Activated CD8-positive, alpha-beta T cell treated with anti-CD3 and anti-CD28 coated beads for 36 hours (primary cell): ENCODE results near the gene EGFR. TPM values are rescaled to one million over a fixed set of nuclear protein-coding genes. Genes with fewer than 3 reads are reported as not detected.

Source experiments
- ATAC-seq: fragments of 200-7000 bp; cut with Tn5 transposase; one replicate; pipeline ENCODE4 v1.10.0; 2021; ENCODE audit warnings: mild to moderate bottlenecking, moderate library complexity
- CTCF ChIA-PET: fragments of 350-600 bp; sonication (Branson Sonifier 250); formaldehyde crosslinking; loops from one replicate; lab custom pipeline; 2021; ENCODE audit warnings: antibody characterized with exemption; lab: Charles Lee
- POLR2A ChIA-PET: fragments of 350-600 bp; sonication (Branson Sonifier 250); formaldehyde crosslinking; loops from one replicate; lab custom pipeline; 2021; ENCODE audit warnings: antibody characterized with exemption; lab: Charles Lee
- DNase-seq: peaks from one replicate; pipeline ENCODE4 v3.0.0-alpha.2; 2020
- H3K27ac Mint-ChIP-seq: one replicate; pipeline ENCODE4 v1.8.0; 2021; ENCODE audit warnings: mild to moderate bottlenecking, mixed read lengths
- H3K27me3 Mint-ChIP-seq: one replicate; pipeline ENCODE4 v1.8.0; 2021; ENCODE audit warnings: mixed read lengths
- H3K36me3 Mint-ChIP-seq: one replicate; pipeline ENCODE4 v1.8.0; 2021; ENCODE audit warnings: low read depth, mixed read lengths
- H3K4me1 Mint-ChIP-seq: one replicate; pipeline ENCODE4 v1.8.0; 2021; ENCODE audit warnings: low read depth, mixed read lengths
- H3K4me3 Mint-ChIP-seq: one replicate; pipeline ENCODE4 v1.8.0; 2021; ENCODE audit warnings: mild to moderate bottlenecking, moderate library complexity, mixed read lengths
- H3K9me3 Mint-ChIP-seq: one replicate; pipeline ENCODE4 v1.8.0; 2021; ENCODE audit warnings: mixed read lengths
- CTCF ChIP-seq: fragments of 200-600 bp; IDR thresholded peaks from one replicate; pipeline ENCODE4 v1.8.0; 2022; ENCODE audit warnings: antibody characterized with exemption, mild to moderate bottlenecking
- intact Hi-C: fragments of 100-400 bp; cut with micrococcal nuclease; formaldehyde crosslinking; loops from one replicate; pipeline ENCODE4 v1.10.0; 2022
- total RNA-seq, 2 experiments: library from RNA; stranded (reverse); gene quantifications; one replicate each; pipeline ENCODE4 v1.2.3, GENCODE V29; 2021

The EGFR gene
- total RNA-seq, 2 experiments from 2014 or later: not detected

GRCh38 chr7:55134359-55134725, 115.5 kb downstream of the EGFR start:
- ChIA-PET POLR2A (no interaction called here), CTCF (no interaction called here)
- no peak for TF ChIP-seq CTCF
- DNase-seq: no peak
- Mint-ChIP-seq H3K36me3 (no peaks in the 10 kb centered on the region), H3K27ac (no peak overlapping the region), H3K4me3 (no peak overlapping the region), H3K27me3 (peaks cover 7% of the 10 kb centered on the region), H3K4me1 (peaks cover 11% of the 10 kb centered on the region), H3K9me3 (peaks cover 3% of the 10 kb centered on the region)
- intact Hi-C loops: no loop called here
- no peak for ATAC-seq

- TF ChIP-seq CTCF: no peak
- DNase-seq (no peak), ATAC-seq (no peak)
- Mint-ChIP-seq H3K27me3 (peaks cover 7% of the 10 kb centered on the region), H3K27ac (no peak overlapping the region), H3K9me3 (peaks cover 3% of the 10 kb centered on the region), H3K4me1 (peaks cover 11% of the 10 kb centered on the region), H3K4me3 (no peak overlapping the region), H3K36me3 (no peaks in the 10 kb centered on the region)
- POLR2A ChIA-PET: no interaction called here
- intact Hi-C loops: no loop called here
- CTCF ChIA-PET: no interaction called here
Observed at GRCh38 chr7:55134786-55135185, 116.0 kb downstream of the EGFR start.

- ATAC-seq (no peak), DNase-seq (no peak)
- peaks cover 3% of the 10 kb centered on the region for H3K9me3 Mint-ChIP-seq
- no peaks in the 10 kb centered on the region for H3K36me3 Mint-ChIP-seq
- ChIA-PET POLR2A (no interaction called here), CTCF (no interaction called here)
- peaks cover 11% of the 10 kb centered on the region for H3K4me1 Mint-ChIP-seq
- intact Hi-C loops: no loop called here
- H3K27ac Mint-ChIP-seq: no peak overlapping the region
- no peak overlapping the region for H3K4me3 Mint-ChIP-seq
- no peak for TF ChIP-seq CTCF
- peaks cover 7% of the 10 kb centered on the region for H3K27me3 Mint-ChIP-seq
Observed at GRCh38 chr7:55135462-55135861, 116.6 kb downstream of the EGFR start.

- TF ChIP-seq CTCF: no peak
- Mint-ChIP-seq H3K4me1 (peaks cover 6% of the 10 kb centered on the region), H3K27ac (no peak overlapping the region), H3K36me3 (no peaks in the 10 kb centered on the region), H3K27me3 (peaks cover 8% of the 10 kb centered on the region), H3K4me3 (no peak overlapping the region), H3K9me3 (peaks cover 3% of the 10 kb centered on the region)
- ChIA-PET POLR2A (no interaction called here), CTCF (interaction anchor here (1.5 kb wide), 1 partner anchor 365 kb away, joined by 3 read pairs; no protein-coding TSS in a partner anchor)
- DNase-seq (no peak), ATAC-seq (no peak)
- intact Hi-C loops: no loop called here
Observed at GRCh38 chr7:55138663-55139062, 119.8 kb downstream of the EGFR start.

- ChIA-PET POLR2A (no interaction called here), CTCF (no interaction called here)
- Mint-ChIP-seq H3K4me3 (no peak overlapping the region), H3K36me3 (no peaks in the 10 kb centered on the region), H3K27ac (no peak overlapping the region), H3K27me3 (peaks cover 13% of the 10 kb centered on the region), H3K9me3 (peaks cover 3% of the 10 kb centered on the region), H3K4me1 (peaks cover 3% of the 10 kb centered on the region)
- intact Hi-C loops: no loop called here
- no peak for TF ChIP-seq CTCF
- no peak for DNase-seq
- ATAC-seq: no peak
Observed at GRCh38 chr7:55140221-55140940, 121.6 kb downstream of the EGFR start.
